ENCODE data around the gene KRT6C.
"Not testable (repeated sequence)": the region's sequence is repeated elsewhere in the genome, so short reads cannot be mapped to it uniquely, and the experiment has no call there.

The KRT6C gene

DNA sequence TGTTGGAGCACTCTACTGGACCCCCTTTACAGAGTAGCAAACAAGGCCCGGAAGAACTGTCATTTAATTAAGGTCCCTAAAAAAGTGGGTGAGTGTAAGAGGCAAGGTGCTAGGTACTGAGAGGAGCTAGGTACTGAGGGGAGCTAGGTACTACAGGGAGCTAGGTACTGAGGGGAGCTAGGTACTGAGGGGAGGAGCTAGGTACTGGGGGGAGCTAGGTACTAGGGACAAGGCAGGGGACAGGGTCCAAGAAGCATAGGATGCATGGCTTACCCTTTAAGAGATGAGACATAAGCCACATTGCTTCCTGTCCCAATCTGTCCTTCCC is 41.7 kb upstream of the KRT6C start:
- Histone ChIP-seq H3K9ac (ENCODE audit: low read depth, low read length) (no peak overlapping the region), H3K36me3 (ENCODE audit: control insufficient read depth, insufficient read depth, low read length) (no peaks in the 10 kb centered on the region), H3K27me3 (ENCODE audit: control insufficient read depth, insufficient read depth, low read length) (no peaks in the 10 kb centered on the region), H3K9me3 (ENCODE audit: control insufficient read depth, insufficient read depth, low read length) (no peaks in the 10 kb centered on the region), H3K4me3 (ENCODE audit: low read depth, low read length) (no peak overlapping the region), H3K4me1 (ENCODE audit: control insufficient read depth, insufficient read depth, low read length) (no peaks in the 10 kb centered on the region)

GRCh38 chr12:52514471-52515318 is 41.1 kb upstream of the KRT6C start:
- H3K9ac ChIP-seq (ENCODE audit: low read depth, low read length), result no peak overlapping the region
- no peaks in the 10 kb centered on the region for H3K27me3 ChIP-seq (ENCODE audit: control insufficient read depth, insufficient read depth, low read length)
- H3K36me3 ChIP-seq (ENCODE audit: control insufficient read depth, insufficient read depth, low read length), result no peaks in the 10 kb centered on the region
- H3K4me3 ChIP-seq (ENCODE audit: low read depth, low read length), result no peak overlapping the region
- H3K9me3 ChIP-seq (ENCODE audit: control insufficient read depth, insufficient read depth, low read length), result no peaks in the 10 kb centered on the region
- no peaks in the 10 kb centered on the region for H3K4me1 ChIP-seq (ENCODE audit: control insufficient read depth, insufficient read depth, low read length)

DNA sequence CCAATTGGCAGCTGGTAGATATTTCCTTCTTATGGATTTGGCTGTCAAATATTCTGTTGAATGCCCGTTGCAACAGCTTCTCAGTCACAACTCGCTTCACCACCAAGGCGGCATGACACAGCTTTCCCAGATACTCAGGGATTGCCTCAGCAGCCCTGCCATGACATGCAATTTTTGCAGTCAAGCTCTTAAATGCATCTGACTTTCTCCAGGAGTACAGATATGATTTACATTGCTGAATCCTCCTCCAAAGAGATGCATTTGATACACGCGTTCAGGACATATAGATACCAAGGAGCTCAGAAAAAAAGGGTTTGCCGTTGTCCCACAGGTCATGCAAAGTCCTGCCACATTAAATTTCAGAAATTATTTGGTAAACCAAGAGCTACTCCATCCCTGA is 40.1 kb upstream of the KRT6C start:
- H3K36me3 ChIP-seq (ENCODE audit: control insufficient read depth, insufficient read depth, low read length), result no peaks in the 10 kb centered on the region
- no peak overlapping the region for H3K4me3 ChIP-seq (ENCODE audit: low read depth, low read length)
- no peak overlapping the region for H3K9ac ChIP-seq (ENCODE audit: low read depth, low read length)
- no peaks in the 10 kb centered on the region for H3K4me1 ChIP-seq (ENCODE audit: control insufficient read depth, insufficient read depth, low read length)
- no peaks in the 10 kb centered on the region for H3K27me3 ChIP-seq (ENCODE audit: control insufficient read depth, insufficient read depth, low read length)
- H3K9me3 ChIP-seq (ENCODE audit: control insufficient read depth, insufficient read depth, low read length), result no peaks in the 10 kb centered on the region

GRCh38 chr12:52508211-52508610 is 34.6 kb upstream of the KRT6C start:
- H3K27me3 ChIP-seq (ENCODE audit: control insufficient read depth, insufficient read depth, low read length), result no peaks in the 10 kb centered on the region
- no peak overlapping the region for H3K9ac ChIP-seq (ENCODE audit: low read depth, low read length)
- no peaks in the 10 kb centered on the region for H3K36me3 ChIP-seq (ENCODE audit: control insufficient read depth, insufficient read depth, low read length)
- H3K9me3 ChIP-seq (ENCODE audit: control insufficient read depth, insufficient read depth, low read length), result no peaks in the 10 kb centered on the region
- no peak overlapping the region for H3K4me3 ChIP-seq (ENCODE audit: low read depth, low read length)
- H3K4me1 ChIP-seq (ENCODE audit: control insufficient read depth, insufficient read depth, low read length), result no peaks in the 10 kb centered on the region

GRCh38 chr12:52506858-52507715 is 33.5 kb upstream of the KRT6C start:
- no peaks in the 10 kb centered on the region for H3K27me3 ChIP-seq (ENCODE audit: control insufficient read depth, insufficient read depth, low read length)
- H3K9ac ChIP-seq (ENCODE audit: low read depth, low read length), result no peak overlapping the region
- H3K36me3 ChIP-seq (ENCODE audit: control insufficient read depth, insufficient read depth, low read length), result no peaks in the 10 kb centered on the region
- no peak overlapping the region for H3K4me3 ChIP-seq (ENCODE audit: low read depth, low read length)
- H3K9me3 ChIP-seq (ENCODE audit: control insufficient read depth, insufficient read depth, low read length), result no peaks in the 10 kb centered on the region
- H3K4me1 ChIP-seq (ENCODE audit: control insufficient read depth, insufficient read depth, low read length), result no peaks in the 10 kb centered on the region

- Histone ChIP-seq H3K4me3 (ENCODE audit: low read depth, low read length) (no peak overlapping the region), H3K9ac (ENCODE audit: low read depth, low read length) (no peak overlapping the region), H3K27me3 (ENCODE audit: control insufficient read depth, insufficient read depth, low read length) (no peaks in the 10 kb centered on the region), H3K9me3 (ENCODE audit: control insufficient read depth, insufficient read depth, low read length) (no peaks in the 10 kb centered on the region), H3K36me3 (ENCODE audit: control insufficient read depth, insufficient read depth, low read length) (no peaks in the 10 kb centered on the region), H3K4me1 (ENCODE audit: control insufficient read depth, insufficient read depth, low read length) (no peaks in the 10 kb centered on the region)
Measured at GRCh38 chr12:52502877-52503276, 29.3 kb upstream of the KRT6C start.

- H3K9me3 ChIP-seq (ENCODE audit: control insufficient read depth, insufficient read depth, low read length), result no peaks in the 10 kb centered on the region
- no peaks in the 10 kb centered on the region for H3K36me3 ChIP-seq (ENCODE audit: control insufficient read depth, insufficient read depth, low read length)
- no peaks in the 10 kb centered on the region for H3K27me3 ChIP-seq (ENCODE audit: control insufficient read depth, insufficient read depth, low read length)
- no peak overlapping the region for H3K9ac ChIP-seq (ENCODE audit: low read depth, low read length)
- H3K4me1 ChIP-seq (ENCODE audit: control insufficient read depth, insufficient read depth, low read length), result no peaks in the 10 kb centered on the region
- no peak overlapping the region for H3K4me3 ChIP-seq (ENCODE audit: low read depth, low read length)
Measured at GRCh38 chr12:52501490-52501889, 27.9 kb upstream of the KRT6C start.

DNA sequence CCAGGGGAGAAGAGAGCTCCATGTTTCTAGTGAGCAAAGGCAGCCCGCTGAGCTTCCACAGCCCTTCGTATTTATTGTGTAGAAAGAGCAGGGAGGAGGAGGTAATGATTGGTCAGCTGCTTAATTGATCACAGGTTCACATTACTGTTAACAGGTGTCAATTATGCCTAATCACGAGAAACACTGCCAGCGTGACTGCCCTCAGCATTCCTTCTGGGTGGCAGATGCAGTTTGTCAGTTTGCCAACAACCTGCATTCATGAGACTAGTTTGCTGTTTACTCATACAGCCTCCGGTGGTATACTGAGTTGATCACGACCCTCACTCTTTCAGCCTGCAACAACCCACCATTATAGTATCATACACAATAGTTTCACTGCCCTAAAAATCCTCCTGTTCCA is 27.0 kb upstream of the KRT6C start:
- H3K4me3 ChIP-seq (ENCODE audit: low read depth, low read length); H3K9ac ChIP-seq (ENCODE audit: low read depth, low read length); H3K36me3 ChIP-seq (ENCODE audit: control insufficient read depth, insufficient read depth, low read length); H3K4me1 ChIP-seq (ENCODE audit: control insufficient read depth, insufficient read depth, low read length); H3K9me3 ChIP-seq (ENCODE audit: control insufficient read depth, insufficient read depth, low read length); H3K27me3 ChIP-seq (ENCODE audit: control insufficient read depth, insufficient read depth, low read length): not testable (repeated sequence)

- Histone ChIP-seq H3K27me3 (ENCODE audit: control insufficient read depth, insufficient read depth, low read length) (no peaks in the 10 kb centered on the region), H3K9me3 (ENCODE audit: control insufficient read depth, insufficient read depth, low read length) (no peaks in the 10 kb centered on the region), H3K36me3 (ENCODE audit: control insufficient read depth, insufficient read depth, low read length) (no peaks in the 10 kb centered on the region), H3K9ac (ENCODE audit: low read depth, low read length) (no peak overlapping the region), H3K4me3 (ENCODE audit: low read depth, low read length) (no peak overlapping the region), H3K4me1 (ENCODE audit: control insufficient read depth, insufficient read depth, low read length) (peaks cover 12% of the 10 kb centered on the region)
Measured at GRCh38 chr12:52499806-52500560, 26.4 kb upstream of the KRT6C start.

DNA sequence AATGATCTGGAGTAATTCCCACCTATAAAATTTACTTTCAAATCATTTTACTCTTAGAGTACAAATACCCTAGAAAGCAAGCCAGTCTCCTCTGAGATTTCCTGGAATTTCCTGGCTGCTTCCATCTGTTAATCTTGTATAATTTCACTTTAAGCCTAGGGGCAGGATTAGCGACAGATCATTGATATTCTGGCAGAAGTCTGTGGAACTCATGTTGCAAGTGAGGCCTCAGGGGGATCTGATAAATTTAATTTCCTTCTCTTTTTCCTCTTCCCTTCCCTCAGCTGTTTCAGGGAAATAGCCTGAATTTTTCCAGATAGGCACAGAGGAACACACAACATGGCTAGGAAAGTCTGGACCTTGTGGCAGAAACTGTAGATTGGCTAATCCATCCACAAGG is 25.3 kb upstream of the KRT6C start:
- Histone ChIP-seq H3K9me3 (ENCODE audit: control insufficient read depth, insufficient read depth, low read length) (no peaks in the 10 kb centered on the region), H3K4me1 (ENCODE audit: control insufficient read depth, insufficient read depth, low read length) (peaks cover 17% of the 10 kb centered on the region), H3K9ac (ENCODE audit: low read depth, low read length) (no peak overlapping the region), H3K27me3 (ENCODE audit: control insufficient read depth, insufficient read depth, low read length) (no peaks in the 10 kb centered on the region), H3K4me3 (ENCODE audit: low read depth, low read length) (no peak overlapping the region), H3K36me3 (ENCODE audit: control insufficient read depth, insufficient read depth, low read length) (no peaks in the 10 kb centered on the region)

- peaks cover 17% of the 10 kb centered on the region for H3K4me1 ChIP-seq (ENCODE audit: control insufficient read depth, insufficient read depth, low read length)
- H3K4me3 ChIP-seq (ENCODE audit: low read depth, low read length), result no peak overlapping the region
Measured at GRCh38 chr12:52497975-52498374, 24.4 kb upstream of the KRT6C start.

More at GRCh38 chr12:52497975-52498374, 24.4 kb upstream of the KRT6C start:
- Histone ChIP-seq H3K36me3 (ENCODE audit: control insufficient read depth, insufficient read depth, low read length) (no peaks in the 10 kb centered on the region), H3K27me3 (ENCODE audit: control insufficient read depth, insufficient read depth, low read length) (no peaks in the 10 kb centered on the region), H3K9ac (ENCODE audit: low read depth, low read length) (no peak overlapping the region), H3K9me3 (ENCODE audit: control insufficient read depth, insufficient read depth, low read length) (no peaks in the 10 kb centered on the region)
